HG02678 (cell line): ENCODE measurements around the gene ETS1.

ENCODE experiments used
- ATAC-seq: cut with Tn5 transposase; IDR thresholded peaks from one replicate; pipeline ENCODE4 v1.9.1; 2021; ENCODE audit warnings: mild to moderate bottlenecking, moderate library complexity; ENCODE audit not compliant: unreplicated experiment

ETS1 gene

DNA sequence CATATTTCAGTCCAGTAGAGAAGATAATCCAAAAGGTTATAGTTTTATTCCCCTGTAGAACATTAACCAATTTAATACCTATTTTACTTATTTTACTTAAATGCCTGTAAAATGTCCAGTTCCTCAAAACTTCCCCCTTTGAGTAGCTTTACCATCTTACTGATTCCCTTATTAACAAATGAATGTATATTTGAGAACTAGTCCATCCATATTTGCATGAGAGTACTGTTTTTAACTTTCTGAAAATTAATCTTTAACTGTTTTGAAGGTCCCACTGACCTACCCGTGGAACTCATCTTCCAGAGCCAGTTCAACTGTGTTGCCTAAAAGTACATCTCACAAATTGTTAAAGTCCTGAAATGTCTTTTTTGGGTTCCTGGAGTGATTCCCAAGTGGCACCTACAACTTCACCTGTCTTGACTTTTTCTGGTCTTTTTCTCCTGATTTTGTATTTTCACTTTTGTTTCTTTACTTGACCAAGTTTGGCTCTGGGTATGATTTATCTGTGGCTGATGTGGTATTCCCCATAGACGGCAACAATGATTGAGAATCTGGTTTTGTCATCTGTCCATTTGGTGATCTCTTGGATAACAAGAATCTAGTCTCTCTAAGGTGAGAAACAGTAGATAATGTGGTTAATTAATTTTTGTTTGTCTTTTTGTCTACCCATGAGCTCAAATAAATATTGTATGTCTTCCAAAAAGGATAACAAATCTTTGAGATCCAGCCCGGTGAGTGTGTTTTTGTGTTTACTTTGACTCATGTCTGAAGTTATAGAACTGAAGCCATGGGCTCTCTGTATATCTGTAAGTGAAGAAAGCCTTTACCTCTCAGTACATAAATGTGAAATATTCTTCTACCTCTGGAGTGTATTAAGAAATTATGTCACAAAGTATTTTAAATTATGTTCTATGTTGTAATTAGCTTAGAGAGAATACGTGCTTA is 174.2 kb downstream of the ETS1 start:
- peak; percentile 81 for ATAC-seq

DNA sequence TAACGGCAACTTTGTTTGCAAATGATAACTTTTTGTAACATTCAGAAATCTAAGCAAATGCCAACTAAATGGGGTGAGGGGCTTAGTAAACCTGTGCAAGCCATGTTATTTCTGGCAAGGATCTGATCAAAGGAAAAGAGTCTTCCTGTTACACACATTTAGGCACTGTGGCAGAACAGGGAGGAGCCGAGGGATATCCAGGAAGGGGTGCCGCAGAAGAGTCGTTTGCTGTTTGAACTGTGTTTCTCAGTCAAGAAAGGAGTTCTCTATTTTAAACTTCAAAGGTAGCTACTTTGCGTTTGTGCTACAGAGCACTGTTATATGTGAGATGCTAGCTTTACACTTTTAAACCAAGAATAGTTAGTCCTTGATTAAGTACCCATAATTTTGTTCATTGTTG is 175.5 kb downstream of the ETS1 start:
- ATAC-seq = no peak

DNA sequence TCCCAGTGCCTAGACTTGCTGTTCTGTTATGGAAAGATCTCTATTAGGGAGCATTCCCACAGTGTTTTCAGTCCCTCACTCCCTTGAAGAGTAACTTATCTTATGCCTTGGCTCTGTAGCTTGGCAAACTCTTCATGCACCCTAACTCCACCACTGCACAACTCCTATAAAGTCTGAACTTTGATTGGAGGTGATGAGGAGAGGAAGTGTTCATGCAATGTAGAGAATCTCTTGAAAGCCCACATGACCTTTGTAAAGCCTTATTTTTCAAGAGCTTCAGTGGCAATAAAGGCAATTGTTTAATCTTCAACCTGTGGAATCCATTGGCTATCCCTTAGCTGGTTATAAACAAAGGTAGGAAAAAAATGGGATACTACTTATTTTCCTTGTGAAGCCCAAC is 176.2 kb downstream of the ETS1 start:
- no peak for ATAC-seq

DNA sequence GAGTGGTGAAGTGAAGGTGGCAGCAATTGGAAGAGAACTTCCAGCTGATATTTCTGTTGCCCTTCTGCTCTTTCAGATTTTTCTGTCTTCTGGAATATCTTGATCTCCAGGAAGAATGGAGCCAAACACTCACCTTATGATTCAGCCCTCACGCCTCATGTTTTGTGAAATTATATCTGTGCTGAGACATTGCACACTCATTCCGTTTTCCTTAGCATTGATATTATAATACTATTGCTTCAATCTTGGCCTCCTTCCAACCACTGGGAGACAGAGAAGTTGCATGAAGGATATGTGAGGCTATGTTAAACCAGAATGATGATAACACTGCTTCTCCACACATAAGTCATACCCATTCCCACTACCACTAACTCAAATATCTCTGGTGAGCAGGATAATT is 177.9 kb downstream of the ETS1 start:
- ATAC-seq = no peak
